HG02970 (cell line): ENCODE data around the gene MOCOS.

Source experiments
- ATAC-seq: cut with Tn5 transposase; IDR thresholded peaks from one replicate; pipeline ENCODE4 v1.9.1; 2021; ENCODE audit warnings: mild to moderate bottlenecking, moderate library complexity, moderate number of reproducible peaks; ENCODE audit not compliant: unreplicated experiment, low FRiP score

The MOCOS gene

GRCh38 chr18:36300211-36300610, 112.9 kb downstream of the MOCOS start:
- no peak for ATAC-seq

DNA sequence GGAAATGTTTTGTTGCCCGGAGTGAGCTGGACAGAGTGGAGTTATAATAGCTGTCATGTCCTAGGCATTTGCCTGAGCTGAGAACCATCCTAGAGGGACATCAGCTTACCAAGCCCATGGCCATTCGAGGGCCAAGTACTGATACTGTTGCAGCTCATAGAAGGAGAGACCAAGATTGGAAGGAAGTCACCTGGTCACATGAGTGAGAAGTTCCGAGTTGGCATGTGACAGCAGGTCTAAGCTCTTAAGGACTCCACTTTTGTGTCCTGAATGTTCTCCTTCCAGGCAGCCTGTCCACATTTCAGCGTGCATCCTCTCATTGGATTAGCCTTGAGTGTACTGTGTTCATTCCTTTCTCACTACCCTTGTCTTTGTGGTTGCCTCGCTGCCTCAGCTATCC, 114.6 kb downstream of the MOCOS start:
- no peak for ATAC-seq

DNA sequence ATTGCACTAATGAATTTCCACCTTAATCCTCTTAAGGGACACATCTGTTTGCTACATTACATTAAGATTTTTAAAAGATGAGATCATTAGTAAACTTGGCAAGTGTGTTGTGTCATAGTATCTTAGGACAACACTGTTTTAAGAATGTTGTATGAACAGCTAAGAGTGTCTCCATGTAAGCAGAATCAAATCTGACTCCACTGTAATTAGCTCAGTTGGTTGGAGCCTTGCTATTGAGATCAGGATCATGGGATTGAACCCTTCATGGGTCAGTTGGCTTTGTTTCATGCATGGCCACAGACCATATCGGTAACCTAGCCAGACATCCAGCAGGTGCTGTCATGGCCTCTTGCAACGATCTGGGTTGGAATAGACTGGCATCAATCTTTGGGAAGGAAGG, 115.4 kb downstream of the MOCOS start:
- no peak for ATAC-seq

GRCh38 chr18:36303211-36303844, 116.0 kb downstream of the MOCOS start:
- ATAC-seq: no peak

DNA sequence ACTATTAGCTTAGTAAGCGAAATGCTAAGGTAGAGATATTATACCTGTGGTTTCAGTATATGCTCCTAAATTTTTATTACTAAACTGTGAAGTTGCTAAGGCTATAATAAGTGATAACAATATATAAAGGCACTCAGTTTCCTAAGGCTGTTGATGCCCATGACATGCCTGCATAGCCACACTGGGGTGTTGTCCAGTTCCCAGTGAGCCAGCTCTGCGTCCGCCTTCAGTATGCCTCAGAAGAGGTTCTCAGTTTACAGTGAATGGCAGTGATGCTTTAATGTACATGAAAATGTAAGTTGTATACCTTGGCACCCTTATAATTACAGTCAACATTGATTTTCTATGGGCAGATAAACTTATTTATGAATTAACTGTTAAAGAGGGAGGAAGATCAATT, 117.4 kb downstream of the MOCOS start:
- no peak for ATAC-seq

DNA sequence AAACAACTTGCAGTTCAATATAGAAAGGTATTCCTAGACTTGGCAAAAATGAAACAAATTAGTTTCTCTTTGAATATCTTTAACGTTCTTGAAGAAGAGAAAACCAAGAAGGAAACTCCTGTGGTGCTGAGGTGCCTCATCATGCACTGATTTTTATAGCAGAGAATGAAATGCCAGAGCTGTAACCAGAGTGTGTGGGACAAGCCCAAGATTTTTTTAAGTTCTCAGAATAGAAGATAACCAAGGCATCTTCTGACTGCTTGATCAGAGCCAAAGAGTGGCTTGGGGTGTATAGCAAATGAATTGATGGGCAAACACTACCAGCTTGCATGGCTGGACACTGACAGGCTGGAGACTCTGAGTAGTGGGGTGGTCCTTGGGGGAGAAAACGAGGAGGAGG, 118.1 kb downstream of the MOCOS start:
- no peak for ATAC-seq

- ATAC-seq: no peak
These were observed 120.2 kb downstream of the MOCOS start for GRCh38 chr18:36307513-36307912.

GRCh38 chr18:36308711-36309435, 121.6 kb downstream of the MOCOS start:
- ATAC-seq: no peak

GRCh38 chr18:36309436-36310391, 122.4 kb downstream of the MOCOS start:
- no peak for ATAC-seq

DNA sequence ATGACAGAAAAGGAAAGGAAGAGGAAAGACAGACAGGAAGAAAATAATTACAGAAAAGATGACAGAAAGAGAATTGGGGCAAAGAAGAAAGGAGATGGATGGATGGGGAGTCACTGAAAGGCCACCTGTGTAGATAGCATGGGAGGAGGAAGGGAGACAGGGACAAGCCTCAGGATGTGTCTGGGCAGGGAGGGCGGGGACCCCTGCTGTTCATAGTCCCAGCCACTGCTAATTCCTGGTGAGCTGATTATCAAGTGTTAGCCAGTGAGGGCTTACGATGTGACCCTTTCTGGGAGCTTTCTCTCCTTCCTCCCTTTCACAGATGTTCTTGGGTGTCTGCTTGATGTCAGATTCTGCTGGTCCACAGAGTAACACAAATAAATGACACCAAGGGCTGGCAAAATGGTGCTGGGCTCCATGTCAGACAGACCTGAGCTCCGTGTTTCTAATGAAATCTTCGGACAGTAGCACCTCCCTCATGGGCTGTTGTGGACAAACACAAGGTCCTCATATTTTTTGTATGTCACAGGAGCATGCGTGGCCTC, 123.8 kb downstream of the MOCOS start:
- no peak for ATAC-seq

- no peak for ATAC-seq
These were observed 125.6 kb downstream of the MOCOS start for GRCh38 chr18:36312806-36313395.

DNA sequence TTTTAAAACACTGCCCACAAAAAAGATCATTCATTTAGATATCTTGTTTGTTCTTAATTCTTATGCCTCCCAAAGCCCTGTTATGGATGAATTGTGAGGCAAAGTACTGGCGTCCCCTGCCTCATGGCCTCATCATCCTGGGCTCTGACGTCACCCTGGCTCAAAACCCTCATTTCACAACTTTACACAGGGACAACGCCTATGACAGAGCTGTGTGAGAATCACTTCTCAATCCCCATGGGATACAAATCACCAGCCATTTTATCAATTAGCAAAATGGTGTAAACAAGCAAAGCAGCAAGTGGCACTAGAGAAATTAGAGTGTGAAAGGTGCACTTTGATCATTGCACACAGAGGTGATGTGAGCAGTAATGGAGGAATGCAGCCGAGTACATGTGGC, 126.8 kb downstream of the MOCOS start:
- no peak for ATAC-seq

DNA sequence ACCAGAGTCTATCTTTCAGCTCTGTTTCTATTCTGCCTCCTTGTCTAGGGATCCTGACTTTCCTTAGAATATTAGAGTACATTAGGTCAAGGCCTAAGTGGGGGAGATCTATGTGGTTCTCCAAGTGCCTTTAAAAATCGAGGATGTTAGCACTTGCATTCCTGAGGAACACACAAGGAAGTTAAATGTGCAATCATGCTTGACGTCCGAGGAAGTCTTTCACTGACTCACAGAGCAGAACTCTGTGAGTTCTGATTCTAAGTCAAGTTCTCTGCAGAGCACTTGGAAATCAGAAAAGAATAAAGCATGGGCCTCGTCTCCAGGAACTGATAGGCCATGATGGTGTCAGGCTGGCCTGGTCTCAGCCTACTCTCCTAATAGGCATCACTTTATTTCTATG, 127.5 kb downstream of the MOCOS start:
- ATAC-seq: no peak

- ATAC-seq: no peak
These were observed 128.4 kb downstream of the MOCOS start for GRCh38 chr18:36315736-36316135.

GRCh38 chr18:36316246-36316645, 128.9 kb downstream of the MOCOS start:
- ATAC-seq: no peak
